SK-N-SH (cell line): Measurements from ENCODE around the gene CRAT. TPM values are rescaled to one million over a fixed set of nuclear protein-coding genes. Genes with fewer than 3 reads are reported as not detected.

Experiments
- CTCF ChIA-PET: fragments of 300-600, 350-600 bp; formaldehyde crosslinking; extraction: SDS; loops from one replicate; lab custom pipeline; 2021; lab: Yijun Ruan, JAX
- POLR2A ChIA-PET: fragments of 350-600 bp; sonication (Branson Sonifier 250); formaldehyde crosslinking; extraction: SDS; loops from one replicate; lab custom pipeline; 2020; ENCODE audit warnings: antibody characterized with exemption, inconsistent platforms; lab: Yijun Ruan, JAX
- DNase-seq: peaks from one replicate; pipeline ENCODE4 v3.0.0; 2012
- H2AFZ ChIP-seq: fragments of 200-600 bp; sonication (generic); 2 replicates; pipeline ENCODE4 v1.8.1; 2016; ENCODE audit warnings: antibody characterized with exemption, mild to moderate bottlenecking, low read depth
- H3F3A ChIP-seq: fragments of 200-600 bp; sonication (generic); replicated peaks from 2 replicates; pipeline ENCODE3; 2016; ENCODE audit warnings: antibody characterized with exemption, mild to moderate bottlenecking; ENCODE audit not compliant: insufficient read depth
- H3K27ac ChIP-seq, 2 experiments: fragments of 200-500 bp in 1 of 2; fragments of 200-600 bp in 1 of 2; sonication (Bioruptor generic) in 1 of 2; sonication (generic), shearing (Covaris generic) in 1 of 2; 2 replicates each; pipeline versions ENCODE4 v1.5.1 to v1.6.1; 2014 to 2016; ENCODE audit warnings: low read depth in 2 of 2, inconsistent platforms in 1 of 2, low read length in 1 of 2, mild to moderate bottlenecking in 1 of 2, mixed read lengths in 1 of 2
- H3K27me3 ChIP-seq: fragments of 200-600 bp; sonication (generic), shearing (Covaris generic); 2 replicates; pipeline ENCODE4 v1.6.1; 2016; ENCODE audit warnings: mixed run types; ENCODE audit not compliant: insufficient read depth
- H3K36me3 ChIP-seq, 2 experiments: fragments of 200-500 bp in 1 of 2; fragments of 200-600 bp in 1 of 2; sonication (Bioruptor generic) in 1 of 2; sonication (generic) in 1 of 2; replicated peaks in 1 of 2; 2 replicates each; pipeline versions ENCODE3 to v1.5.1; 2014 to 2016; ENCODE audit warnings: low read length in 1 of 2, mild to moderate bottlenecking in 1 of 2; ENCODE audit not compliant: insufficient read depth in 2 of 2, control insufficient read depth in 1 of 2
- H3K4me1 ChIP-seq, 2 experiments: fragments of 200-500 bp in 1 of 2; fragments of 200-600 bp in 1 of 2; sonication (Bioruptor generic) in 1 of 2; sonication (generic), shearing (Covaris generic) in 1 of 2; 2 replicates each; pipeline versions ENCODE4 v1.5.1 to v1.6.1; 2014 to 2016; ENCODE audit warnings: low read depth in 1 of 2, low read length in 1 of 2, mixed run types in 1 of 2; ENCODE audit not compliant: insufficient read depth in 2 of 2, control insufficient read depth in 1 of 2
- H3K4me2 ChIP-seq: fragments of 200-600 bp; sonication (generic), shearing (Covaris generic); 2 replicates; pipeline ENCODE4 v1.6.1; 2017; ENCODE audit warnings: mixed run types
- H3K4me3 ChIP-seq, 2 experiments: fragments of 200-500 bp in 1 of 2; fragments of 200-600 bp in 1 of 2; sonication (Bioruptor generic) in 1 of 2; sonication (generic), shearing (Covaris generic) in 1 of 2; 2 replicates each; pipeline versions ENCODE4 v1.5.1 to v1.8.1; 2014 to 2016; ENCODE audit warnings: low read depth in 2 of 2, inconsistent platforms in 1 of 2, low read length in 1 of 2, mild to moderate bottlenecking in 1 of 2, mixed read lengths in 1 of 2, moderate library complexity in 1 of 2
- H3K79me2 ChIP-seq: fragments of 200-600 bp; sonication (generic); 2 replicates; pipeline ENCODE4 v1.8.1; 2017; ENCODE audit warnings: mild to moderate bottlenecking; ENCODE audit not compliant: insufficient read depth
- H3K9ac ChIP-seq: fragments of 200-600 bp; sonication (generic); 2 replicates; pipeline ENCODE4 v1.6.1; 2017; ENCODE audit warnings: mixed run types
- H3K9me2 ChIP-seq: fragments of 200-600 bp; sonication (generic); 2 replicates; pipeline ENCODE4 v1.6.1; 2017; ENCODE audit warnings: mixed run types
- H3K9me3 ChIP-seq: fragments of 200-600 bp; sonication (generic); 2 replicates; pipeline ENCODE4 v1.6.1; 2017; ENCODE audit warnings: mixed run types, mild to moderate bottlenecking, moderate library complexity
- H4K20me1 ChIP-seq: fragments of 200-600 bp; sonication (generic); 2 replicates; pipeline ENCODE4 v1.6.1; 2017; ENCODE audit warnings: mild to moderate bottlenecking, mixed run types; ENCODE audit not compliant: insufficient read depth
- EZH2phosphoT487 ChIP-seq: fragments of 200-600 bp; sonication (generic); IDR thresholded peaks from 2 replicates; pipeline ENCODE4 v1.6.1; 2017; ENCODE audit warnings: low read depth, mixed run types, mild to moderate bottlenecking, antibody characterized with exemption, moderate library complexity, borderline replicate concordance
- FOXM1 ChIP-seq: IDR thresholded peaks from 2 replicates; pipeline ENCODE4 v1.4.0; 2012; ENCODE audit warnings: low read depth, mild to moderate bottlenecking
- GABPA ChIP-seq: IDR thresholded peaks from 2 replicates; pipeline ENCODE4 v1.4.0; 2012; ENCODE audit warnings: low read depth, mild to moderate bottlenecking
- MEF2A ChIP-seq: IDR thresholded peaks from 2 replicates; pipeline ENCODE4 v1.4.0; 2012; ENCODE audit warnings: low read depth, borderline replicate concordance
- MXI1 ChIP-seq: IDR thresholded peaks from 2 replicates; pipeline ENCODE4 v1.6.1; 2012; ENCODE audit warnings: mild to moderate bottlenecking, low read depth, low read length, improper control_type of control experiment
- RCOR1 ChIP-seq: fragments of 150-350 bp; IDR thresholded peaks from 2 replicates; pipeline ENCODE4 v1.6.1; 2017; ENCODE audit warnings: antibody characterized with exemption, low read length
- RXRA ChIP-seq: IDR thresholded peaks from 2 replicates; pipeline ENCODE4 v1.4.0; 2012; ENCODE audit warnings: low read depth, mild to moderate bottlenecking, borderline replicate concordance
- SMC3 ChIP-seq: IDR thresholded peaks from 2 replicates; pipeline ENCODE4 v1.6.1; 2012; ENCODE audit warnings: low read depth, low read length, improper control_type of control experiment
- TCF12 ChIP-seq: IDR thresholded peaks from 2 replicates; pipeline ENCODE4 v1.4.0; 2012
- TEAD4 ChIP-seq: IDR thresholded peaks from 2 replicates; pipeline ENCODE4 v1.4.0; 2012; ENCODE audit warnings: mild to moderate bottlenecking, borderline replicate concordance; ENCODE audit not compliant: insufficient read depth
- WGBS: methylation state at CpG from one replicate; pipeline ENCODE4 v1.1.6; 2017; ENCODE audit warnings: low lambda C conversion rate; 5-methylcytosine and 5-hydroxymethylcytosine counted together
- polyA plus RNA-seq, 3 experiments: library from polyadenylated mRNA; depleted of rRNA; stranded (reverse); fragments of >200 nt; gene quantifications; 2 replicates each; pipeline ENCODE4 v1.2.3, GENCODE V29; 2012
- TF ChIP-seq, protein P1 (sequence below): fragments of 200-600 bp; sonication (generic); IDR thresholded peaks from 2 replicates; pipeline ENCODE4 v1.6.1; 2017; ENCODE audit warnings: antibody characterized with exemption, mild to moderate bottlenecking, moderate library complexity
- TF ChIP-seq, protein P2 (sequence below): fragments of 150-350 bp; IDR thresholded peaks from 2 replicates; pipeline ENCODE4 v1.6.1; 2016; ENCODE audit warnings: mild to moderate bottlenecking, low read depth, low read length
- TF ChIP-seq, protein P3 (sequence below): IDR thresholded peaks from 2 replicates; pipeline ENCODE4 v1.6.1; 2012; ENCODE audit warnings: mild to moderate bottlenecking, low read depth, low read length, moderate library complexity

CRAT gene
- polyA plus RNA-seq, 1 of the 3 experiments (the other 2 are of a cell fraction) = 44.5 TPM

DNA sequence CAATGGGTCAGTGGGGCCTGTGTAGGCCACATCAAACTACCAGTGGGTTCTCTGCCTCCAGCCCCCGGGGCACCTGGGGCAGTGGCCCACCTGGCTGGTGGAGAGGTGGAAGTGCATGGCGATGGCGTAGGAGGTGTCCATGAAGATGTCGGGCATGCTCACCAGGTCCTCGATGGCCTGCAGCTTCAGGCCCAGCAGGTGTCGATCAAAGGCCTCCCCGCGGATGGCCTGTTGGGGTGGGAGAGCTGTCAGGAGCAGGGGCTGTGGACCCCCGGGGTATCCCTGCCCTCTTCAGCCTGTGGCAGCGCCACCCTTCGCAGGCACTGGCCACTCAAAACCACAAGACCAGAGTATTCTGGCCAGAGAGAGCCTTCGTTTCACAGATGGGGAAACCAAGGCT is 14.7 kb downstream of the CRAT start:
- Histone ChIP-seq H3K9me3 (no peaks in the 10 kb centered on the region), H3K9me2 (no peaks in the 10 kb centered on the region), H2AFZ (no peak overlapping the region), H3K4me1 (no peaks in the 10 kb centered on the region; a peak in 1 of 4 replicates), H3K27me3 (no peaks in the 10 kb centered on the region), H3K9ac (no peak overlapping the region), H3K4me3 (no peak overlapping the region), H4K20me1 (no peaks in the 10 kb centered on the region), H3K4me2 (no peak overlapping the region), H3K36me3 (peaks cover 0 to 28% of the 10 kb centered on the region in 2 experiments), H3K27ac (no peak overlapping the region), H3K79me2 (no peaks in the 10 kb centered on the region), H3F3A (no peaks in the 10 kb centered on the region)
- no peak for DNase-seq
- ChIA-PET CTCF (interaction anchor here (1.1 to 1.4 kb wide), 2 partner anchors 10 to 43 kb away, joined by 4 read pairs; no protein-coding TSS in a partner anchor), POLR2A (interaction anchor here (2.0 kb wide), 1 partner anchor 15 kb away, joined by 8 read pairs; the partner anchor contains the start of gene DOLPP1)
- 100% methylated on average over 4 of the region's 12 CpGs for WGBS
- no peak for TF ChIP-seq SMC3
- TF ChIP-seq FOXM1 = no peak
- no peak for TF ChIP-seq TEAD4
- TF ChIP-seq GABPA = no peak
- TF ChIP-seq RCOR1 = no peak
- TF ChIP-seq, protein P1, sequence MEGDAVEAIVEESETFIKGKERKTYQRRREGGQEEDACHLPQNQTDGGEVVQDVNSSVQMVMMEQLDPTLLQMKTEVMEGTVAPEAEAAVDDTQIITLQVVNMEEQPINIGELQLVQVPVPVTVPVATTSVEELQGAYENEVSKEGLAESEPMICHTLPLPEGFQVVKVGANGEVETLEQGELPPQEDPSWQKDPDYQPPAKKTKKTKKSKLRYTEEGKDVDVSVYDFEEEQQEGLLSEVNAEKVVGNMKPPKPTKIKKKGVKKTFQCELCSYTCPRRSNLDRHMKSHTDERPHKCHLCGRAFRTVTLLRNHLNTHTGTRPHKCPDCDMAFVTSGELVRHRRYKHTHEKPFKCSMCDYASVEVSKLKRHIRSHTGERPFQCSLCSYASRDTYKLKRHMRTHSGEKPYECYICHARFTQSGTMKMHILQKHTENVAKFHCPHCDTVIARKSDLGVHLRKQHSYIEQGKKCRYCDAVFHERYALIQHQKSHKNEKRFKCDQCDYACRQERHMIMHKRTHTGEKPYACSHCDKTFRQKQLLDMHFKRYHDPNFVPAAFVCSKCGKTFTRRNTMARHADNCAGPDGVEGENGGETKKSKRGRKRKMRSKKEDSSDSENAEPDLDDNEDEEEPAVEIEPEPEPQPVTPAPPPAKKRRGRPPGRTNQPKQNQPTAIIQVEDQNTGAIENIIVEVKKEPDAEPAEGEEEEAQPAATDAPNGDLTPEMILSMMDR = no peak
- no peak for TF ChIP-seq RXRA
- TF ChIP-seq EZH2phosphoT487 = no peak
- no peak for TF ChIP-seq TCF12
- TF ChIP-seq MXI1 = no peak
- TF ChIP-seq, protein P2, sequence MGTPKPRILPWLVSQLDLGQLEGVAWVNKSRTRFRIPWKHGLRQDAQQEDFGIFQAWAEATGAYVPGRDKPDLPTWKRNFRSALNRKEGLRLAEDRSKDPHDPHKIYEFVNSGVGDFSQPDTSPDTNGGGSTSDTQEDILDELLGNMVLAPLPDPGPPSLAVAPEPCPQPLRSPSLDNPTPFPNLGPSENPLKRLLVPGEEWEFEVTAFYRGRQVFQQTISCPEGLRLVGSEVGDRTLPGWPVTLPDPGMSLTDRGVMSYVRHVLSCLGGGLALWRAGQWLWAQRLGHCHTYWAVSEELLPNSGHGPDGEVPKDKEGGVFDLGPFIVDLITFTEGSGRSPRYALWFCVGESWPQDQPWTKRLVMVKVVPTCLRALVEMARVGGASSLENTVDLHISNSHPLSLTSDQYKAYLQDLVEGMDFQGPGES = no peak
- TF ChIP-seq, protein P3, sequence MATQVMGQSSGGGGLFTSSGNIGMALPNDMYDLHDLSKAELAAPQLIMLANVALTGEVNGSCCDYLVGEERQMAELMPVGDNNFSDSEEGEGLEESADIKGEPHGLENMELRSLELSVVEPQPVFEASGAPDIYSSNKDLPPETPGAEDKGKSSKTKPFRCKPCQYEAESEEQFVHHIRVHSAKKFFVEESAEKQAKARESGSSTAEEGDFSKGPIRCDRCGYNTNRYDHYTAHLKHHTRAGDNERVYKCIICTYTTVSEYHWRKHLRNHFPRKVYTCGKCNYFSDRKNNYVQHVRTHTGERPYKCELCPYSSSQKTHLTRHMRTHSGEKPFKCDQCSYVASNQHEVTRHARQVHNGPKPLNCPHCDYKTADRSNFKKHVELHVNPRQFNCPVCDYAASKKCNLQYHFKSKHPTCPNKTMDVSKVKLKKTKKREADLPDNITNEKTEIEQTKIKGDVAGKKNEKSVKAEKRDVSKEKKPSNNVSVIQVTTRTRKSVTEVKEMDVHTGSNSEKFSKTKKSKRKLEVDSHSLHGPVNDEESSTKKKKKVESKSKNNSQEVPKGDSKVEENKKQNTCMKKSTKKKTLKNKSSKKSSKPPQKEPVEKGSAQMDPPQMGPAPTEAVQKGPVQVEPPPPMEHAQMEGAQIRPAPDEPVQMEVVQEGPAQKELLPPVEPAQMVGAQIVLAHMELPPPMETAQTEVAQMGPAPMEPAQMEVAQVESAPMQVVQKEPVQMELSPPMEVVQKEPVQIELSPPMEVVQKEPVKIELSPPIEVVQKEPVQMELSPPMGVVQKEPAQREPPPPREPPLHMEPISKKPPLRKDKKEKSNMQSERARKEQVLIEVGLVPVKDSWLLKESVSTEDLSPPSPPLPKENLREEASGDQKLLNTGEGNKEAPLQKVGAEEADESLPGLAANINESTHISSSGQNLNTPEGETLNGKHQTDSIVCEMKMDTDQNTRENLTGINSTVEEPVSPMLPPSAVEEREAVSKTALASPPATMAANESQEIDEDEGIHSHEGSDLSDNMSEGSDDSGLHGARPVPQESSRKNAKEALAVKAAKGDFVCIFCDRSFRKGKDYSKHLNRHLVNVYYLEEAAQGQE = no peak
- no peak for TF ChIP-seq MEF2A
